ENCODE measurements around the gene PTPRD.
A peak's percentile ranks its signal among the peaks of the same experiment; 100 is the strongest.

Gene PTPRD

GRCh38 chr9:9186086-9186485, 1426.7 kb downstream of the PTPRD start:
- Histone ChIP-seq H3K36me3 (ENCODE audit: insufficient read depth, low read length) (no peaks in the 10 kb centered on the region), H3K9ac (ENCODE audit: insufficient read length) (no peak overlapping the region), H3K4me3 (no peak overlapping the region), H3K27ac (no peak overlapping the region), H3K9me3 (ENCODE audit: low read depth, low read length) (no peaks in the 10 kb centered on the region)
- DNase-seq (ENCODE audit: low read depth, low spot score): no peak
- TF ChIP-seq EZH2 (IDR thresholded peaks at IDR 0.05) (no peak), FOXP2 (optimal IDR thresholded peaks at IDR 0.05; ENCODE audit: control extremely low read depth, extremely low read length, insufficient read depth) (no peak), POLR2AphosphoS5 (IDR thresholded peaks at IDR 0.05; ENCODE audit: borderline replicate concordance, low read depth, low read length) (no peak)

- no peak overlapping the region for H3K9ac ChIP-seq (ENCODE audit: insufficient read length)
- TF ChIP-seq POLR2AphosphoS5 (IDR thresholded peaks at IDR 0.05; ENCODE audit: borderline replicate concordance, low read depth, low read length) (no peak), FOXP2 (optimal IDR thresholded peaks at IDR 0.05; ENCODE audit: control extremely low read depth, extremely low read length, insufficient read depth) (no peak), EZH2 (IDR thresholded peaks at IDR 0.05) (no peak)
- H3K4me3 ChIP-seq: no peak overlapping the region
- H3K9me3 ChIP-seq (ENCODE audit: low read depth, low read length): no peaks in the 10 kb centered on the region
- no peak for DNase-seq (ENCODE audit: low read depth, low spot score)
- H3K36me3 ChIP-seq (ENCODE audit: insufficient read depth, low read length): no peaks in the 10 kb centered on the region
- H3K27ac ChIP-seq: no peak overlapping the region
Measured at GRCh38 chr9:9182431-9182830, 1430.4 kb downstream of the PTPRD start.

- TF ChIP-seq POLR2AphosphoS5 (IDR thresholded peaks at IDR 0.05; ENCODE audit: borderline replicate concordance, low read depth, low read length) (no peak), FOXP2 (optimal IDR thresholded peaks at IDR 0.05; ENCODE audit: control extremely low read depth, extremely low read length, insufficient read depth) (no peak), EZH2 (IDR thresholded peaks at IDR 0.05) (no peak)
- no peak overlapping the region for H3K27ac ChIP-seq
- no peak for DNase-seq (ENCODE audit: low read depth, low spot score)
- H3K9me3 ChIP-seq (ENCODE audit: low read depth, low read length): no peaks in the 10 kb centered on the region
- no peak overlapping the region for H3K9ac ChIP-seq (ENCODE audit: insufficient read length)
- H3K4me3 ChIP-seq: no peak overlapping the region
- no peaks in the 10 kb centered on the region for H3K36me3 ChIP-seq (ENCODE audit: insufficient read depth, low read length)
Measured at GRCh38 chr9:9177081-9177480, 1435.7 kb downstream of the PTPRD start.

GRCh38 chr9:9174358-9174757, 1438.4 kb downstream of the PTPRD start:
- H3K4me3 ChIP-seq: no peak overlapping the region

GRCh38 chr9:9173264-9173663, 1439.5 kb downstream of the PTPRD start:
- no peak overlapping the region for H3K27ac ChIP-seq
- H3K4me3 ChIP-seq: no peak overlapping the region
- H3K9ac ChIP-seq (ENCODE audit: insufficient read length): no peak overlapping the region
- H3K9me3 ChIP-seq (ENCODE audit: low read depth, low read length): no peaks in the 10 kb centered on the region
- H3K36me3 ChIP-seq (ENCODE audit: insufficient read depth, low read length): no peaks in the 10 kb centered on the region
- no peak for TF ChIP-seq EZH2 (IDR thresholded peaks at IDR 0.05)
- no peak for TF ChIP-seq FOXP2 (optimal IDR thresholded peaks at IDR 0.05; ENCODE audit: control extremely low read depth, extremely low read length, insufficient read depth)
- no peak for TF ChIP-seq POLR2AphosphoS5 (IDR thresholded peaks at IDR 0.05; ENCODE audit: borderline replicate concordance, low read depth, low read length)
- DNase-seq (ENCODE audit: low read depth, low spot score): no peak

More at GRCh38 chr9:9174358-9174757, 1438.4 kb downstream of the PTPRD start:
- Histone ChIP-seq H3K27ac (no peak overlapping the region), H3K36me3 (ENCODE audit: insufficient read depth, low read length) (no peaks in the 10 kb centered on the region), H3K9me3 (ENCODE audit: low read depth, low read length) (no peaks in the 10 kb centered on the region), H3K9ac (ENCODE audit: insufficient read length) (no peak overlapping the region)
- peak; percentile 6 for DNase-seq (ENCODE audit: low read depth, low spot score)
- no peak for TF ChIP-seq POLR2AphosphoS5 (IDR thresholded peaks at IDR 0.05; ENCODE audit: borderline replicate concordance, low read depth, low read length)
- TF ChIP-seq EZH2 (IDR thresholded peaks at IDR 0.05): no peak
- TF ChIP-seq FOXP2 (optimal IDR thresholded peaks at IDR 0.05; ENCODE audit: control extremely low read depth, extremely low read length, insufficient read depth): no peak

GRCh38 chr9:9170439-9171134, 1442.2 kb downstream of the PTPRD start:
- TF ChIP-seq POLR2AphosphoS5 (IDR thresholded peaks at IDR 0.05; ENCODE audit: borderline replicate concordance, low read depth, low read length): no peak
- no peak for TF ChIP-seq EZH2 (IDR thresholded peaks at IDR 0.05)
- TF ChIP-seq FOXP2 (optimal IDR thresholded peaks at IDR 0.05; ENCODE audit: control extremely low read depth, extremely low read length, insufficient read depth): no peak
- no peak overlapping the region for H3K27ac ChIP-seq
- no peaks in the 10 kb centered on the region for H3K36me3 ChIP-seq (ENCODE audit: insufficient read depth, low read length)
- H3K9ac ChIP-seq (ENCODE audit: insufficient read length): no peak overlapping the region
- no peak for DNase-seq (ENCODE audit: low read depth, low spot score)
- no peaks in the 10 kb centered on the region for H3K9me3 ChIP-seq (ENCODE audit: low read depth, low read length)
- no peak overlapping the region for H3K4me3 ChIP-seq

GRCh38 chr9:9142001-9142400, 1470.8 kb downstream of the PTPRD start:
- Histone ChIP-seq H3K9ac (ENCODE audit: insufficient read length) (no peak overlapping the region), H3K9me3 (ENCODE audit: low read depth, low read length) (no peaks in the 10 kb centered on the region), H3K27ac (no peak overlapping the region), H3K36me3 (ENCODE audit: insufficient read depth, low read length) (no peaks in the 10 kb centered on the region), H3K4me3 (no peak overlapping the region)
- DNase-seq (ENCODE audit: low read depth, low spot score): no peak
- TF ChIP-seq POLR2AphosphoS5 (IDR thresholded peaks at IDR 0.05; ENCODE audit: borderline replicate concordance, low read depth, low read length) (no peak), FOXP2 (optimal IDR thresholded peaks at IDR 0.05; ENCODE audit: control extremely low read depth, extremely low read length, insufficient read depth) (no peak), EZH2 (IDR thresholded peaks at IDR 0.05) (no peak)

- H3K4me3 ChIP-seq: no peak overlapping the region
- DNase-seq (ENCODE audit: low read depth, low spot score): no peak
Measured at GRCh38 chr9:9133526-9133925, 1479.3 kb downstream of the PTPRD start.

GRCh38 chr9:9124616-9125015, 1488.2 kb downstream of the PTPRD start:
- Histone ChIP-seq H3K36me3 (ENCODE audit: insufficient read depth, low read length) (no peaks in the 10 kb centered on the region), H3K9me3 (ENCODE audit: low read depth, low read length) (no peaks in the 10 kb centered on the region), H3K4me3 (no peak overlapping the region), H3K27ac (no peak overlapping the region), H3K9ac (ENCODE audit: insufficient read length) (no peak overlapping the region)
- DNase-seq (ENCODE audit: low read depth, low spot score): no peak
- TF ChIP-seq FOXP2 (optimal IDR thresholded peaks at IDR 0.05; ENCODE audit: control extremely low read depth, extremely low read length, insufficient read depth): no peak
- TF ChIP-seq POLR2AphosphoS5 (IDR thresholded peaks at IDR 0.05; ENCODE audit: borderline replicate concordance, low read depth, low read length): no peak
- TF ChIP-seq EZH2 (IDR thresholded peaks at IDR 0.05): no peak

More at GRCh38 chr9:9133526-9133925, 1479.3 kb downstream of the PTPRD start:
- Histone ChIP-seq H3K36me3 (ENCODE audit: insufficient read depth, low read length) (no peaks in the 10 kb centered on the region), H3K27ac (no peak overlapping the region), H3K9ac (ENCODE audit: insufficient read length) (no peak overlapping the region), H3K9me3 (ENCODE audit: low read depth, low read length) (no peaks in the 10 kb centered on the region)
- no peak for TF ChIP-seq POLR2AphosphoS5 (IDR thresholded peaks at IDR 0.05; ENCODE audit: borderline replicate concordance, low read depth, low read length)
- no peak for TF ChIP-seq EZH2 (IDR thresholded peaks at IDR 0.05)
- no peak for TF ChIP-seq FOXP2 (optimal IDR thresholded peaks at IDR 0.05; ENCODE audit: control extremely low read depth, extremely low read length, insufficient read depth)
